PC-3 (cell line): ENCODE measurements around the gene PPARD. TPM values are rescaled to one million over a fixed set of nuclear protein-coding genes. Genes with fewer than 3 reads are reported as not detected.

Experiments
- ATAC-seq: fragments of 200-7000 bp; cut with Tn5 transposase; 2 replicates; pipeline ENCODE4 v1.9.1; 2020; ENCODE audit warnings: mild to moderate bottlenecking, moderate library complexity
- BruUV-seq: library from RNA; stranded (reverse); fragments of 400-500 nt; replicated peaks from 2 replicates; lab custom pipeline; 2021; lab: Mats Ljungman, UMichigan
- CTCF ChIA-PET: fragments of 300-600 bp; sonication (Branson Sonifier 250); formaldehyde crosslinking; loops from one replicate; lab custom pipeline; 2022; ENCODE audit warnings: antibody characterized with exemption; lab: Charles Lee
- POLR2A ChIA-PET: fragments of 300-600 bp; sonication (Branson Sonifier 250); formaldehyde crosslinking; loops from one replicate; lab custom pipeline; 2022; ENCODE audit warnings: antibody characterized with exemption; ENCODE audit not compliant: unreplicated experiment; lab: Charles Lee
- DNase-seq: peaks from one replicate; pipeline ENCODE4 v3.0.0-alpha.2; 2015
- H2AFZ ChIP-seq: fragments of 300-600 bp; sonication (generic); 2 replicates; pipeline ENCODE4 v1.6.0; 2016; ENCODE audit warnings: antibody characterized with exemption, low read length
- H3F3A ChIP-seq: fragments of 300-600 bp; sonication (generic); one replicate; pipeline ENCODE4 v1.6.0; 2017; ENCODE audit warnings: antibody characterized with exemption, low read length, control low read depth, mild to moderate bottlenecking; ENCODE audit not compliant: unreplicated experiment
- H3K27ac ChIP-seq: fragments of 300-600 bp; sonication (generic); 2 replicates; pipeline ENCODE4 v1.5.1; 2016; ENCODE audit warnings: mild to moderate bottlenecking, low read length
- H3K27me3 ChIP-seq: fragments of 300-600 bp; sonication (generic); 2 replicates; pipeline ENCODE4 v1.6.1; 2016; ENCODE audit warnings: low read length, mixed read lengths
- H3K36me3 ChIP-seq: fragments of 300-600 bp; sonication (generic); 2 replicates; pipeline ENCODE4 v1.6.1; 2016; ENCODE audit warnings: low read depth, mixed run types, low read length, mixed read lengths
- H3K4me1 ChIP-seq: fragments of 300-600 bp; sonication (generic); 2 replicates; pipeline ENCODE4 v1.5.1; 2016; ENCODE audit warnings: low read length; ENCODE audit not compliant: insufficient read depth
- H3K4me2 ChIP-seq: fragments of 300-600 bp; sonication (generic); 2 replicates; pipeline ENCODE4 v1.6.0; 2016; ENCODE audit warnings: low read length
- H3K4me3 ChIP-seq: fragments of 300-600 bp; sonication (generic); 2 replicates; pipeline ENCODE4 v1.5.1; 2016; ENCODE audit warnings: mild to moderate bottlenecking, low read length, mixed read lengths
- H3K79me2 ChIP-seq: fragments of 300-600 bp; sonication (generic); 2 replicates; pipeline ENCODE4 v1.6.1; 2017; ENCODE audit warnings: low read length, mixed read lengths
- H3K9ac ChIP-seq: fragments of 300-600 bp; sonication (generic); 2 replicates; pipeline ENCODE4 v1.6.0; 2016; ENCODE audit warnings: mild to moderate bottlenecking, low read length
- H3K9me2 ChIP-seq: fragments of 300-600 bp; sonication (generic); replicated peaks from 2 replicates; pipeline ENCODE4 v1.6.1; 2016; ENCODE audit warnings: mixed run types, low read length, mixed read lengths
- H3K9me3 ChIP-seq: fragments of 300-600 bp; sonication (generic); 2 replicates; pipeline ENCODE4 v1.6.1; 2016; ENCODE audit warnings: low read length, mixed read lengths
- H4K20me1 ChIP-seq: fragments of 300-600 bp; sonication (generic); 2 replicates; pipeline ENCODE4 v1.6.1; 2016; ENCODE audit warnings: low read length, mixed read lengths
- EZH2 ChIP-seq: fragments of 300-600 bp; sonication (generic); IDR thresholded peaks from one replicate; pipeline ENCODE4 v1.6.1; 2017; ENCODE audit warnings: antibody characterized with exemption, mild to moderate bottlenecking, low read length; ENCODE audit not compliant: unreplicated experiment
- EZH2phosphoT487 ChIP-seq: fragments of 300-600 bp; sonication (generic); IDR thresholded peaks from 2 replicates; pipeline ENCODE4 v1.6.1; 2018; ENCODE audit warnings: mild to moderate bottlenecking, antibody characterized with exemption, low read length, borderline replicate concordance
- intact Hi-C: fragments of 100-400 bp; cut with micrococcal nuclease; formaldehyde crosslinking; loops from 2 replicates; pipeline ENCODE4 v1.9.0; 2023
- total RNA-seq: library from RNA; depleted of rRNA; stranded (reverse); fragments of >200 nt; gene quantifications from 2 replicates; pipeline ENCODE4 v1.2.3, GENCODE V29; 2014
- TF ChIP-seq, protein P1 (sequence below): fragments of 300-600 bp; sonication (generic); conservative IDR thresholded peaks from 2 replicates; pipeline ENCODE4 v1.5.1; 2017; ENCODE audit warnings: antibody characterized with exemption, low read depth, mild to moderate bottlenecking, low read length

The PPARD gene
- total RNA-seq, 1 experiment from 2014 or later = 24.5 TPM

DNA sequence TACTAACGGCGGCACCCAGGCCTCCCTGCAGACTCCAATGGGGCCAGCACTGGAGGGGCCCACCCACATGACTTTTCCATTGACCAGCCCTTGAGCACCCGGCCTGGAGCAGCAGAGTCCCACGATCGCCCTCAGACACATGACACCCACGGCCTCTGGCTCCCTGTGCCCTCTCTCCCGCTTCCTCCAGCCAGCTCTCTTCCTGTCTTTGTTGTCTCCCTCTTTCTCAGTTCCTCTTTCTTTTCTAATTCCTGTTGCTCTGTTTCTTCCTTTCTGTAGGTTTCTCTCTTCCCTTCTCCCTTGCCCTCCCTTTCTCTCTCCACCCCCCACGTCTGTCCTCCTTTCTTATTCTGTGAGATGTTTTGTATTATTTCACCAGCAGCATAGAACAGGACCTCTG lies 83.7 kb downstream of the PPARD start:
- peak overlapping the region; percentile 98 for H3K27ac ChIP-seq
- H3K4me2 ChIP-seq = no peak overlapping the region; the same call in 1 of the 2 replicates
- peak overlapping the region; percentile 89 for H3K9ac ChIP-seq
- CTCF ChIA-PET = interaction anchor here (0.6 kb wide), 1 partner anchor 15 kb away, joined by 3 read pairs; no protein-coding TSS in a partner anchor
- ATAC-seq = no peak
- H3K9me3 ChIP-seq = peaks cover 10% of the 10 kb centered on the region
- DNase-seq = no peak
- no peaks in the 10 kb centered on the region for H4K20me1 ChIP-seq
- TF ChIP-seq EZH2 (no peak), EZH2phosphoT487 (no peak)
- TF ChIP-seq, protein P1, sequence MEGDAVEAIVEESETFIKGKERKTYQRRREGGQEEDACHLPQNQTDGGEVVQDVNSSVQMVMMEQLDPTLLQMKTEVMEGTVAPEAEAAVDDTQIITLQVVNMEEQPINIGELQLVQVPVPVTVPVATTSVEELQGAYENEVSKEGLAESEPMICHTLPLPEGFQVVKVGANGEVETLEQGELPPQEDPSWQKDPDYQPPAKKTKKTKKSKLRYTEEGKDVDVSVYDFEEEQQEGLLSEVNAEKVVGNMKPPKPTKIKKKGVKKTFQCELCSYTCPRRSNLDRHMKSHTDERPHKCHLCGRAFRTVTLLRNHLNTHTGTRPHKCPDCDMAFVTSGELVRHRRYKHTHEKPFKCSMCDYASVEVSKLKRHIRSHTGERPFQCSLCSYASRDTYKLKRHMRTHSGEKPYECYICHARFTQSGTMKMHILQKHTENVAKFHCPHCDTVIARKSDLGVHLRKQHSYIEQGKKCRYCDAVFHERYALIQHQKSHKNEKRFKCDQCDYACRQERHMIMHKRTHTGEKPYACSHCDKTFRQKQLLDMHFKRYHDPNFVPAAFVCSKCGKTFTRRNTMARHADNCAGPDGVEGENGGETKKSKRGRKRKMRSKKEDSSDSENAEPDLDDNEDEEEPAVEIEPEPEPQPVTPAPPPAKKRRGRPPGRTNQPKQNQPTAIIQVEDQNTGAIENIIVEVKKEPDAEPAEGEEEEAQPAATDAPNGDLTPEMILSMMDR = no peak
- no peak overlapping the region for H3K4me3 ChIP-seq
- H3K36me3 ChIP-seq = peaks cover 42% of the 10 kb centered on the region
- no TSS peak for BruUV-seq
- H2AFZ ChIP-seq = no peak overlapping the region
- H3K4me1 ChIP-seq = peaks cover 48% of the 10 kb centered on the region
- intact Hi-C loops = no loop called here
- H3F3A ChIP-seq = peaks cover 11% of the 10 kb centered on the region
- POLR2A ChIA-PET = no interaction called here
- H3K27me3 ChIP-seq = no peaks in the 10 kb centered on the region
- H3K79me2 ChIP-seq = 0 out of 2 replicates have a peak, but pooled peaks cover 8% of the 10 kb centered on the region
- no peaks in the 10 kb centered on the region for H3K9me2 ChIP-seq

DNA sequence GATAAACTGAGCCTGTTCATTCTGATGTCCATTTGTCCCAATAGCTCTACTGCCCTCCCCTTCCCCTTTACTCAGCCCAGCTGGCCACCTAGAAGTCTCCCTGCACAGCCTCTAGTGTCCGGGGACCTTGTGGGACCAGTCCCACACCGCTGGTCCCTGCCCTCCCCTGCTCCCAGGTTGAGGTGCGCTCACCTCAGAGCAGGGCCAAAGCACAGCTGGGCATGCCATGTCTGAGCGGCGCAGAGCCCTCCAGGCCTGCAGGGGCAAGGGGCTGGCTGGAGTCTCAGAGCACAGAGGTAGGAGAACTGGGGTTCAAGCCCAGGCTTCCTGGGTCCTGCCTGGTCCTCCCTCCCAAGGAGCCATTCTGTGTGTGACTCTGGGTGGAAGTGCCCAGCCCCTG lies 85.1 kb downstream of the PPARD start:
- H3K9ac ChIP-seq = peak overlapping the region; percentile 89
- H2AFZ ChIP-seq = no peak overlapping the region
- no peak overlapping the region; the same call in 1 of the 2 replicates for H3K4me3 ChIP-seq
- no peaks in the 10 kb centered on the region for H4K20me1 ChIP-seq
- intact Hi-C loops = no loop called here
- CTCF ChIA-PET = interaction anchor here (1.2 to 1.5 kb wide), 2 partner anchors 22 to 26 kb away, joined by 3 to 4 read pairs; no protein-coding TSS in a partner anchor
- H3K4me2 ChIP-seq = peak overlapping the region; percentile 82
- peak overlapping the region; percentile 98 for H3K27ac ChIP-seq
- no peaks in the 10 kb centered on the region for H3K9me2 ChIP-seq
- no peaks in the 10 kb centered on the region for H3K27me3 ChIP-seq
- peak; percentile 3 for ATAC-seq
- peaks cover 48% of the 10 kb centered on the region for H3K4me1 ChIP-seq
- no TSS peak for BruUV-seq
- TF ChIP-seq EZH2 (no peak), EZH2phosphoT487 (no peak)
- TF ChIP-seq, protein P1 = no peak
- H3F3A ChIP-seq = peaks cover 11% of the 10 kb centered on the region
- POLR2A ChIA-PET = interaction anchor here (0.5 to 1.6 kb wide), 4 partner anchors 26 to 174 kb away, joined by 4 to 7 read pairs (median 6); no protein-coding TSS in a partner anchor
- H3K79me2 ChIP-seq = 0 out of 2 replicates have a peak, but pooled peaks cover 8% of the 10 kb centered on the region
- H3K36me3 ChIP-seq = peaks cover 32% of the 10 kb centered on the region
- DNase-seq = no peak
- H3K9me3 ChIP-seq = peaks cover 10% of the 10 kb centered on the region

DNA sequence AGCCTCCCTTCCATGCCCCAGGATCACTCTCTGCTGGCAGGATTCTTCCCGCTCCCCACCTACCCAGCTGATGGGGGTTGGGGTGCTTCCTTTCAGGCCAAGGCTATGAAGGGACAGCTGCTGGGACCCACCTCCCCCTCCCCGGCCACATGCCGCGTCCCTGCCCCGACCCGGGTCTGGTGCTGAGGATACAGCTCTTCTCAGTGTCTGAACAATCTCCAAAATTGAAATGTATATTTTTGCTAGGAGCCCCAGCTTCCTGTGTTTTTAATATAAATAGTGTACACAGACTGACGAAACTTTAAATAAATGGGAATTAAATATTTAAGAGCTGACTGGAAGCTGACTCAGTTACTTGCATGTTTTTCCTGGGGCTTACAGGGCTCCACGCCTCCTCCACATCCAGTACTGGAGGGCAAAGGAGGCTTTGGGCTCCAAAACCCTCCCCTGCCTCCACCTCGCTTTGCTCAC lies 85.5 kb downstream of the PPARD start:
- POLR2A ChIA-PET = interaction anchor here (0.5 to 1.6 kb wide), 6 partner anchors 27 to 173 kb away, joined by 4 to 14 read pairs (median 7); partner anchors contain the start of gene TEAD3

More for the DNA sequence above, 85.5 kb downstream of the PPARD start:
- no peaks in the 10 kb centered on the region for H3K9me2 ChIP-seq
- CTCF ChIA-PET = interaction anchor here (0.7 to 1.5 kb wide), 4 partner anchors 13 to 96 kb away, joined by 3 to 9 read pairs (median 6); no protein-coding TSS in a partner anchor
- no peaks in the 10 kb centered on the region for H3K27me3 ChIP-seq
- peak overlapping the region; percentile 89 for H3K9ac ChIP-seq
- H3K4me1 ChIP-seq = peaks cover 48% of the 10 kb centered on the region
- BruUV-seq = no TSS peak
- TF ChIP-seq EZH2phosphoT487 (no peak), EZH2 (no peak)
- TF ChIP-seq, protein P1 = no peak
- H3K36me3 ChIP-seq = peaks cover 30% of the 10 kb centered on the region
- H3K9me3 ChIP-seq = peaks cover 10% of the 10 kb centered on the region
- peak overlapping the region; percentile 36; the same call in 1 of the 2 replicates for H2AFZ ChIP-seq
- 0 out of 2 replicates have a peak, but pooled peaks cover 8% of the 10 kb centered on the region for H3K79me2 ChIP-seq
- peaks cover 11% of the 10 kb centered on the region for H3F3A ChIP-seq
- peak overlapping the region; percentile 82 for H3K4me2 ChIP-seq
- H4K20me1 ChIP-seq = no peaks in the 10 kb centered on the region
- peak; percentile 82 for ATAC-seq
- intact Hi-C loops = loop anchor here (1.0 kb wide), 2 partner anchors 13 to 37 kb away; no protein-coding TSS in a partner anchor
- peak overlapping the region; percentile 46 for H3K4me3 ChIP-seq
- H3K27ac ChIP-seq = peak overlapping the region; percentile 98
- peak; percentile 95 for DNase-seq
